Uterus (tissue), 4 donors: Measurements from ENCODE around the gene ZNF512B. TPM values are rescaled to one million over a fixed set of nuclear protein-coding genes. Genes with fewer than 3 reads are reported as not detected.

Experiments used
- DNase-seq, 2 donors: peaks; one replicate each; pipeline ENCODE4 v3.0.0-alpha.2; 2019 to 2020
- H3K27ac ChIP-seq, 2 donors: fragments of 200-600 bp; sonication (generic); 1 replicate in 1 of 2; 2 replicates in 1 of 2; pipeline ENCODE4 v1.5.1; 2016 to 2018
- H3K27me3 ChIP-seq, 2 donors: fragments of 200-600 bp; sonication (generic); one replicate each; pipeline ENCODE4 v1.5.1; 2018 to 2019; ENCODE audit warnings: control low read depth in 1 of 2
- H3K36me3 ChIP-seq, 2 donors: fragments of 200-600 bp; sonication (generic); one replicate each; pipeline ENCODE4 v1.5.1; 2019; ENCODE audit warnings: control low read depth in 1 of 2
- H3K4me1 ChIP-seq, 2 donors: fragments of 200-600 bp; sonication (generic); one replicate each; pipeline ENCODE4 v1.5.1; 2018 to 2019; ENCODE audit warnings: control low read depth in 1 of 2
- H3K4me3 ChIP-seq, 2 donors: fragments of 200-600 bp; sonication (generic); 1 replicate in 1 of 2; 2 replicates in 1 of 2; pipeline ENCODE4 v1.5.1; 2018 to 2019; ENCODE audit warnings: mild to moderate bottlenecking in 1 of 2
- H3K9me3 ChIP-seq, 2 donors: fragments of 200-600 bp; sonication (generic); one replicate each; pipeline ENCODE4 v1.5.1; 2019; ENCODE audit warnings: control low read depth in 1 of 2
- POLR2A ChIP-seq, 2 donors: fragments of 450-650 bp; IDR thresholded peaks; one replicate each; pipeline ENCODE4 v1.6.1; 2016; ENCODE audit warnings: antibody characterized with exemption in 2 of 2, mild to moderate bottlenecking in 1 of 2, moderate library complexity in 1 of 2
- intact Hi-C: fragments of 100-400 bp; cut with DNase I; formaldehyde crosslinking; loops from one replicate; pipeline ENCODE4 v1.15.1; 2023; ENCODE audit warnings: low total_unique reads
- total RNA-seq, 4 donors: library from RNA; depleted of rRNA in 3 of 4; stranded (reverse); fragments of >200 nt in 3 of 4; gene quantifications; one replicate each; pipeline versions ENCODE4 v1.1.0 to v1.2.4, GENCODE V29; 2014 to 2023
- TF ChIP-seq, protein P1 (sequence below), 4 experiments: fragments of 200-600 bp in 2 of 4; fragments of 450-650 bp in 2 of 4; sonication (generic) in 2 of 4; IDR thresholded peaks; one replicate each; pipeline ENCODE4 v1.5.1; 2016 to 2019; ENCODE audit warnings: antibody characterized with exemption in 4 of 4, mild to moderate bottlenecking in 2 of 4, moderate library complexity in 1 of 4
- donor health status: DM: yes; HTN: yes; CAD: no.

Gene ZNF512B
- total RNA-seq, 4 donors from 2014 or later: 4.7 to 23.3 (median 17.4) TPM

DNA sequence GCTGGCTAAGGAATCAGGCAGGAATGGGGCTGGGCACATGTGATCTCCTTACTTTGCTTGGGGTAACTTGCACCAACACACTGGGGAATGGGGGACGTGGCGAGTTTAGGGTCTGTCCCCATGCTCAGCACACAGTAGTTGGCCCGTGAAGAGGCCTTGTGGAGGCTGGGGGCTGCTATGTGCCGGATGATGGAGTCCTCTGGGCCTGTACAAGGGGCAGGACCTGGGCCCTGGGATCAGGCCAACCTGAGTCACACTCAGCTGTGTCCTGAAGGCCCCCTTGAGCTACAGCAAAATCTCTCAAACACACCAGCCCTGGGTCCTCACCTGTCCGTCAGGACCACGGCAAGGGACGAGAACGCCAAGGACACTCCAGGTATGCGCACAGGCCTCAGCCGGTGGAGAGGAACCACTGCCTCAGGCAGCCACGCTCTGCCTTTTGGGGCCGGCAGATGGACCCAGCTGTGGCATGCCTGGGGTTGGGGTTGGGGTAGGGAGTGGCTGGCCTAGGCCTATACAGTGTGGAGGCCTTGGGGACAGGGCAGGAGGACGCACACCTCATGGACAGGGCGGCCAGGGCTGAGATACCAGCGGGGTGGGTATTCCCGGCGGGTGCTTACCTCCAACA, 24.6 kb downstream of the ZNF512B start:
- no peaks in the 10 kb centered on the region for H3K27me3 ChIP-seq
- H3K4me3 ChIP-seq: no peak overlapping the region
- H3K4me1 ChIP-seq: peaks cover 4 to 15% of the 10 kb centered on the region in 2 donors
- no peak for TF ChIP-seq POLR2A (IDR thresholded peaks at IDR 0.05)
- TF ChIP-seq, protein P1, sequence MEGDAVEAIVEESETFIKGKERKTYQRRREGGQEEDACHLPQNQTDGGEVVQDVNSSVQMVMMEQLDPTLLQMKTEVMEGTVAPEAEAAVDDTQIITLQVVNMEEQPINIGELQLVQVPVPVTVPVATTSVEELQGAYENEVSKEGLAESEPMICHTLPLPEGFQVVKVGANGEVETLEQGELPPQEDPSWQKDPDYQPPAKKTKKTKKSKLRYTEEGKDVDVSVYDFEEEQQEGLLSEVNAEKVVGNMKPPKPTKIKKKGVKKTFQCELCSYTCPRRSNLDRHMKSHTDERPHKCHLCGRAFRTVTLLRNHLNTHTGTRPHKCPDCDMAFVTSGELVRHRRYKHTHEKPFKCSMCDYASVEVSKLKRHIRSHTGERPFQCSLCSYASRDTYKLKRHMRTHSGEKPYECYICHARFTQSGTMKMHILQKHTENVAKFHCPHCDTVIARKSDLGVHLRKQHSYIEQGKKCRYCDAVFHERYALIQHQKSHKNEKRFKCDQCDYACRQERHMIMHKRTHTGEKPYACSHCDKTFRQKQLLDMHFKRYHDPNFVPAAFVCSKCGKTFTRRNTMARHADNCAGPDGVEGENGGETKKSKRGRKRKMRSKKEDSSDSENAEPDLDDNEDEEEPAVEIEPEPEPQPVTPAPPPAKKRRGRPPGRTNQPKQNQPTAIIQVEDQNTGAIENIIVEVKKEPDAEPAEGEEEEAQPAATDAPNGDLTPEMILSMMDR (IDR thresholded peaks at IDR 0.05): no peak
- intact Hi-C loops: no loop called here
- H3K9me3 ChIP-seq: no peaks in the 10 kb centered on the region
- no peak for DNase-seq
- H3K36me3 ChIP-seq: no peaks in the 10 kb centered on the region
- H3K27ac ChIP-seq: no peak overlapping the region

DNA sequence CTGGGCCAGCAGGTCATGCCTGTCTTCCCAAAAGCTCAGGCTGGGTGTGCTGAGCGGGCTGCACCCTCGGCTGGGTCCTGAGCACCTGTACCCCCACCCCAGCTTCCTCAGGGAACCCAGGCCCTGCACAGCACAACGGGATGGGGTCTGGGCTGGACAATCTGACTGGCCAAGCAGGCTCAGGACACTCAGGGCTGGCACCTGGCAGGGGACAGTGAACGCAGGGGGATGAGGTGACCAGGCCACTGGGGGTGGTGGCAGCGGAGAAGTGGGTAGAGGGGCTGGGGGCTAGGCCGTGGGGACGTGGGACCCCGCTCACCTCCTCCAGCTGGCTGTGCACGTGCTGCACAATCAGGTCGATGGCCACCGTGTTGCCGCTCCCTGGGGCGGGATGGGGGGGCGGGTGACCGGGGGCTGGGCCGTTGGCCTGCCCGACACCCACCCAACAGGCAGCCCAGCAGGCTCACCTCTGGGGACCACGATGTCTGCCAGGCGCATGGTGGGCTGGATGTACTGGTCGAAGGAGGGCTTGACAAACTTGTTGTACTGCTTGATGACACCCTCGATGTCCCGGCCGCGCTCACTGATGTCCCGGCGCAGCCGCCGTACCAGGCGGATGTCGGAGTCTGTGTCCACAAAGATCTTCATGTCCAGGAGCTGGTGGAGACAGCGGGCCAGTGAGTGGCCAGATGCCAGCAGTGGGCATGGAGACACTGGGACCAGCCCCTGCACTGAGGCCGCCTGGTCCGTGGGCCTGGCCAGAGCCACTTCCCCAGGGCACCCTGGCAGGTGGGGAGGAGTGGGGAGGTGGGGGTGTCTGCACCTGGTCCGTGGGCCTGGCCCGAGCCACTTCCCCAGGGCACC, 25.4 kb downstream of the ZNF512B start:
- no peak for DNase-seq
- Histone ChIP-seq H3K9me3 (no peaks in the 10 kb centered on the region), H3K36me3 (no peaks in the 10 kb centered on the region), H3K27ac (no peak overlapping the region), H3K27me3 (no peaks in the 10 kb centered on the region), H3K4me3 (no peak overlapping the region), H3K4me1 (peaks cover 4 to 8% of the 10 kb centered on the region in 2 donors)
- TF ChIP-seq, protein P1 (IDR thresholded peaks at IDR 0.05): no peak
- no peak for TF ChIP-seq POLR2A (IDR thresholded peaks at IDR 0.05)
- intact Hi-C loops: no loop called here

DNA sequence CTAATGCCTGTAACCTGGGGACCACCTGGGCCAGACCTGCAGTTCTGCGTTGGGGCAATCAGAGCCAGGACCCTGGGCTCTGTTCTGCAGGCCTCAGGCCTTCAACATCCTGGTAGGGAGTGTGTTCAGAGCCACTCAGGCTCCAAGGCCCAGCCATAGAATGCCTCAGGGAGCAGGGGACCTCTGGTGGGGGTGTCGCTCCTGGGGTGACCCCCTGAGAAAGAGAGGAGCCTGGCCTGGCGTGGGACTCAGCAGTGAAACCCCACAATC, 26.0 kb downstream of the ZNF512B start:
- H3K27ac ChIP-seq: no peak overlapping the region
- peaks cover 2 to 3% of the 10 kb centered on the region in 2 donors for H3K4me1 ChIP-seq
- H3K9me3 ChIP-seq: no peaks in the 10 kb centered on the region
- no peaks in the 10 kb centered on the region for H3K36me3 ChIP-seq
- DNase-seq: no peak
- no peaks in the 10 kb centered on the region for H3K27me3 ChIP-seq
- no peak overlapping the region for H3K4me3 ChIP-seq
- intact Hi-C loops: no loop called here
- TF ChIP-seq, protein P1 (IDR thresholded peaks at IDR 0.05): no peak
- no peak for TF ChIP-seq POLR2A (IDR thresholded peaks at IDR 0.05)

DNA sequence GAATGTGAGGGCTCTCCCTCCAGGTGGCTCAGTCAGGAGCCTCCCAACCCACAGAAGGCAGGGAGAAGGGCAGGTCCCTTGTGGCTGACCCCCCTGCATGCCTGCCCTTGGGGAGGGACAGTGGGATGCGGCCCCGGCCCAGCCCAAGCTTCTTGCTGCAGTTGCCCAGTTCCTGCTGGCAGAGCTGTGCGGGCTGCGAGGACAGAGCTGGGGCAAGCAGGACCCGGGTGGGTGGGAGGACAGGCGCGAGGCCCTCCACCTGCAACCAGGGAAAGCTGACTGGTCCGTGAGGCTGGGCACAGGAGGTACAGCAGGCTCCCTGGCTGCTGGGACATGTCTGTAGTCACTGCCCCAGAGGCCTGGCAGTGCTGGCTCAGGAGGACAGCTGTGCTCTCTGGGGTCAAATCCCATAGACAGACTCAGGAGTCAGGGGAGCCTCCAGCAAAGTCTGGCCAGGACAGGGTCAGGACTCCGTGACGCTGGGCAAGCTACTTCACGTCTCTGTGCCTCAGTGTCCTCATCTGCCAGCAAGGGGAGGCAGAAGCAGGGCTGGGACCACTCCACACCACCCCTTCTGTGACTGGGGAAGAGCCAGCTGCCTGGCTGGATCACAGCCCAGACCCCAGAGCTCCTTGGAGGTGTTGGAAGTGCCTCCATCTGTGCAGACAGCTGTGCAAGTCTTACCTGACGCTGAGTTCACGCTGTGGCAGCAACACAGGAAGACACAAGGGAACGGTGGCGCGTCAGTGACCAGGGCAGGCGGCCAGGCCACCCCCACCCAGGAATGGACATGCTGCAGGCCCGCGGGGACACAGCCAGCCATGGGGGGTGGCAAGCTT, 26.5 kb downstream of the ZNF512B start:
- no peak for TF ChIP-seq POLR2A (IDR thresholded peaks at IDR 0.05)
- TF ChIP-seq, protein P1 (IDR thresholded peaks at IDR 0.05): no peak

More for the DNA sequence above, 26.5 kb downstream of the ZNF512B start:
- Histone ChIP-seq H3K27ac (peak overlapping the region; percentile 44 to 45), H3K4me1 (no peaks in the 10 kb centered on the region), H3K4me3 (no peak overlapping the region), H3K27me3 (no peaks in the 10 kb centered on the region), H3K36me3 (no peaks in the 10 kb centered on the region), H3K9me3 (no peaks in the 10 kb centered on the region)
- no peak for DNase-seq
- intact Hi-C loops: no loop called here
